Adipose tissue (tissue), 3 donors: ENCODE data around the gene FYTTD1. TPM values are rescaled to one million over a fixed set of nuclear protein-coding genes. Genes with fewer than 3 reads are reported as not detected.
"Not testable (repeated sequence)": the region's sequence is repeated elsewhere in the genome, so short reads cannot be mapped to it uniquely, and the experiment has no call there.

Experiments used
- H3K27ac ChIP-seq: one replicate; pipeline ENCODE4 v1.5.1; 2013; ENCODE audit warnings: low read depth, low read length
- WGBS, 3 donors: extraction: QIAGEN DNeasy Blood & Tissue Kit; methylation state at CpG; one replicate each; pipeline ENCODE4 v1.1.7; 2013; 5-methylcytosine and 5-hydroxymethylcytosine counted together
- polyA plus RNA-seq, 3 donors: library from polyadenylated mRNA; stranded (reverse); fragments of 200-250 nt; gene quantifications; one replicate each; pipeline ENCODE4 v1.2.3, GENCODE V29; 2013
- donor health status: healthy with polysubstance abuse.
- donor health status: Bipolar disorder and iron deficiency.
- donor health status: healthy.

FYTTD1 gene, protein sequence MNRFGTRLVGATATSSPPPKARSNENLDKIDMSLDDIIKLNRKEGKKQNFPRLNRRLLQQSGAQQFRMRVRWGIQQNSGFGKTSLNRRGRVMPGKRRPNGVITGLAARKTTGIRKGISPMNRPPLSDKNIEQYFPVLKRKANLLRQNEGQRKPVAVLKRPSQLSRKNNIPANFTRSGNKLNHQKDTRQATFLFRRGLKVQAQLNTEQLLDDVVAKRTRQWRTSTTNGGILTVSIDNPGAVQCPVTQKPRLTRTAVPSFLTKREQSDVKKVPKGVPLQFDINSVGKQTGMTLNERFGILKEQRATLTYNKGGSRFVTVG
- 10 to 100 TPM; 14.0 to 31.7 (median 20.2) TPM for polyA plus RNA-seq

DNA sequence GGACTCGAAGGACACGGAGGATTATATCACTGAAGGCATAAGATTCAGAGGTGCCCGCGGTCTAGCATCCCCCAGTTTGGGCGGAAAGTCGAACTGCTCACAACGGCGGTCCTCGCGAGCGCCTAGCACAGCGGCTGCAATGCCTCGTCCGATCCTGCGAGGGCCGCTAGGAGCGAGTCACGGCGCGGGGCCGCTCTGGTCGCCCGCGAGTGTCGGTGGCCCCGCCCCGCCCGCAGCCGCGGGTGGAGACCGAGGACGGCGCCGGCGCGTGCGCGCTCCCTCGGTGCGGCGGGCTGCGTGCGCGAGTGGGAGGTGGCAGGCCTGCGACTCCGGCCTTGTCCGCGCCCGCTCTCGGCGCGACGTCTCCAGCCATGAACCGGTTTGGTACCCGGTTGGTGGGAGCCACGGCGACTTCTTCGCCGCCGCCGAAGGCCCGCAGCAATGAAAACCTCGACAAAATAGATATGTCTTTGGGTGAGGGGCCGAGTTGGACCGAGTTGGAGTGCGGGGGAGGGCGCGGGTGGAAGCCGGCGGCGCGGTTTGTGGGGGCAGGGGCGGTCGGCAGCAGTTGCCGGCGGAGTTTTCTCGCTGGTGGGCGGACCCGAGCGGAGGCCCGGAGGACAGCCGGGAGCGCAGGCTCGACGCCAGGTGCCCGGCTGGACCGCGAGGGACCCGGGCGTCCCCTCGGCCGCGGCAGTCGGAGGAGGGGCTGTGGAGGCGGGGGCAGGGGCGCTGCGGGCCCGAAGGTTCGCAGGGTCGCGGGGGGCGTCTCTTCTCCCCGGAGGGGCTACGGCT, at the start of gene FYTTD1:
TSS of gene FYTTD1 (plus strand) at position 283 of the 795 bp plus-strand sequence. CDS start at position 372, 89 bp downstream.
- 0% methylated on average over 81 to 103 of the region's 104 CpGs for WGBS, 3 donors
- H3K27ac ChIP-seq: peak within 1 kb of the TSS; percentile 93

DNA sequence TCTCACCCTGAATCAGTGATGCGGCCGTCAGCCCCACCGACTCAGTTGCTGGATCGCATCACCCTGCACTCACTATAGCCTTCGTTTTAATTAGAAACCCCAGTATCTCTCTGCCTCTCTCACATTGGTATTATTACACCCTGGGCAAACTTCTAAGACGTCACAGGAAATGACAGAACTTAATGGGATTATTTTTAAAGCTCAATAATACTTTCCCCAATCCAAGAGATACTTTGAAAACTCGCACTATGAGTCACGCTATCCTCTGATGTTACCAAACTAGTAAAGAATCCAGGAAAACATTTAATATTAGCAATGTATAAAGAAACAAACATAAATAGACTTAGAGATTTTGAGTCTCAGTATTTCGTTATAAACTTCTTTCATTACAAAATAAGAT, 49.6 kb upstream of the FYTTD1 start:
- H3K27ac ChIP-seq: no peak overlapping the region
- 93 to 95% (median 94%) methylated on average over 9 of the region's 9 CpGs for WGBS, 3 donors

DNA sequence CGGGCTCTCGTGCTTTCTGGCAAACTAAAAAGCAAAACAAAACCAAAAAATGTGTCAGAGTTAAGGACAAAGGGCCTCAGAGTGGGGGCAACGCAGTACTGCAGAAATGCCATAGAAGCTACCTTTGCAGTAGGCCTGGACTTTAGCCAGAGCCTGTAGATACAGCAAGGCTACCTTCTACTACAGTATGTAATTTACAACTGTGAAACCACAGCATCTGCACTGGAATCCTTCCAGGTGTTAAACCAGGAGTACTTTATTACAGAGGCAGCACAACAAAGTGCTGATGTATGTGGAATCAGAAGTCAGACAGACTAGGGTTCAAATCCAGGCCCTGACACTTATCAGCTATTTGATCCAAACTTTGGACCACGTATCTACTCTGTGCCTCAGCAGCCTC, 47.8 kb upstream of the FYTTD1 start:
- WGBS, 3 donors: 95 to 98% (median 97%) methylated on average over 4 of the region's 4 CpGs

DNA sequence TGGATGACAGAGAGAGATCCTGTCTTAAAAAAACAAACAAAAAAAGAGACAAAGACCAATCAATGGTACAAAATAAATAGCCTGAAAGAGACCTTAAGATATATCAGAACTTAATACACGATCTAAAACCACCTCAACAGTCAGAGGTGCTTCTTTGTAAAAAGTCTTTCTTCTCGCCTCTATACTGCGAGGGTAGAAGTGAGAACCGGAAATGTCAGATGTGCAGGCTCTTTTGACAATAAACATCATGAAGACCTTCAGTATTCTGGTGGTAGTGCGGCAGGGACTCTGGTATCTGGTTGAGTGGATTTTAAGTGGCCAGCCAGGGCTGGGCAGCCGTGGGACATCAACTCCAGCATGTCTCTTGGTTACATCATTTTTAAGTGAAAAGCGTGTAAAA, 43.0 kb upstream of the FYTTD1 start:
- no peak overlapping the region for H3K27ac ChIP-seq
- WGBS, 3 donors: 95 to 96% (median 96%) methylated on average over 7 of the region's 7 CpGs

More for the DNA sequence above, 47.8 kb upstream of the FYTTD1 start:
- no peak overlapping the region for H3K27ac ChIP-seq

DNA sequence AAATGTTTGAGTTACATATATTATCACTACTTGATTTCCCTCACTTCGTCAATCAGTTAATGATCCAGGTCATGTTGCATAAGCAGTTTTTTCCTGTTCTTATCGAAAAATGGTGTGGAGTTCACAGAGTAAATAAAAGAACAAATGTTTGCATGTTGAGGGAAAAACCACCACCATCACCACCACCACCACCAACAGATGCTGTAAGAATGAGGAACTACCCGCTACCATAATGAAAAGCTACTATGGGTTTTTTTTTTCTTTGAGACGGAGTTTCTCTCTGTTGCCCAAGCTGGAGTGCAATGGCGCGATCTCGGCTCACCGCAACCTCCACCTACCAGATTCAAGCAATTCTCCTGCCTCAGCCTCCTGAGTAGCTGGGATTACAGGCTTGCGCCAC, 40.5 kb upstream of the FYTTD1 start:
- no peak overlapping the region for H3K27ac ChIP-seq
- WGBS, 3 donors: 75 to 85% (median 76%) methylated on average over 9 of the region's 9 CpGs

DNA sequence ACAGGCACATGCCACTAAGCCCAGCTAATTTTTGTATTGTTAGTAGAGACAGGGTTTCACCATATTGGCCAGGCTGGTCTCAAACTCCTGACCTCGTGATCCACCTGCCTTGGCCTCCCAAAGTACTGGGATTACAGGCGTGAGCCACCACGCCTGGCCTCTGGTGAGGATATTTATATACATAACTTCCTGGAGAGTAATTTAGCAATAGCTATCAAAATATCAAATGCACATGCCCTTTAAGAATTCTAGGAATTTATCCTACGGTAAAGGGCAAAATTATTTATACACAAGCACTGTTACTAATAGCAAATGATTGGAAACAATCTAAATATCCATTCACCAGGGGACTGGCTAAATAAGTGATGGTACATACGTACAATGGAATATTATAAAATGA, 38.7 kb upstream of the FYTTD1 start:
- 88 to 94% (median 94%) methylated on average over 5 of the region's 5 CpGs for WGBS, 3 donors
- not testable (repeated sequence) for H3K27ac ChIP-seq

DNA sequence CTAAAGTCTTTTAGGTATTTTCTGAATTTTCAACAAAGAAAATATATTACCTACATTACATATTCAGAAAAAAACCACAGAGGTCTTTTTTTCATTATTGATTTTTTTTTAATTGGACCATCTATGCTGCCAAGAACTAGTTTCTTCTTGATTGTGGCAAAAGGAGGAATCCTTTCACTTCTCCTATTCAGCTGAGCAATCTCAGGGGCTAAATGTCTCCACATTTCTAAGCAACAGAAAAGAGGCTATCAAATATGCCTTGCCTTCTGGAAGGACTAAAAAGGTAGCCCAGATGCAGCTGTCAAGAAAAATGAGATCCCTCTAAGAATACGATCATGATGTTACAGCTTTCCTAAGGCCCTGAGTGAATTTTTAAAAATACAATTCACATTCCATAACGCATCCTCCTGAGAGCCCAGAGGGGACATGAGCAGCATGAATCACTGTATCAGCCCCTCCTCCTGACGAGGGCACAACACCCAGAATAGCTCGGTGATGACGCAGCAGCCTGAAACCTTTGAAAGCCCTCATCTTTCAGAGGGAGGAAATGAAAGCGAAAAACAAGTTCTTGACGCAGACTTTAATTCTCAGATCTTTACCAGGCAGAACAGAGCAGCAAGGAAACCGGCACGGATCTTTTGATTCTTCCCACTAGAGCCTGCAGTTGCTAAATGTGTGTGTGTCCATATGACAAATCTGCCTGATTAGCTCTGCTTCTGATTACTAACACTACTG, 37.5 kb upstream of the FYTTD1 start:
- 2 to 44% (median 4%) methylated on average over 9 of the region's 9 CpGs for WGBS, 3 donors
- peak overlapping the region; percentile 92 for H3K27ac ChIP-seq

DNA sequence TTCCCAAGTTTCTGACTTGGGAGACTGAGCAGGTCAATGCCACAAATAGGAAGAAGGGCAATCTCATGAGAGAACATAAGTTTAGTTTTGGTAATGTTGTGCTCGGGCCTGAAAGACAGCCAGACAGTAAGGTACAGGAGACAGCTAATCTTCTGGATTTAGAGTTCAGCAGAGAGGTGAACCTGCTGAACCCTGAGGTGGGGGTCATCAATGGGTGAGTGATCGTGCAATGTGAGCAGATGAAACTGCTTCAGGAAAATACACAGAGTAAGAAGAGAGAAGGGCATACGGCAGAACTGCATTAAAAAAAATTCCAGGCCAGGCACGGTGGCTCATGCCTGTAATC, 36.2 kb upstream of the FYTTD1 start:
- 75 to 86% (median 84%) methylated on average over 4 of the region's 4 CpGs for WGBS, 3 donors
- no peak overlapping the region for H3K27ac ChIP-seq

DNA sequence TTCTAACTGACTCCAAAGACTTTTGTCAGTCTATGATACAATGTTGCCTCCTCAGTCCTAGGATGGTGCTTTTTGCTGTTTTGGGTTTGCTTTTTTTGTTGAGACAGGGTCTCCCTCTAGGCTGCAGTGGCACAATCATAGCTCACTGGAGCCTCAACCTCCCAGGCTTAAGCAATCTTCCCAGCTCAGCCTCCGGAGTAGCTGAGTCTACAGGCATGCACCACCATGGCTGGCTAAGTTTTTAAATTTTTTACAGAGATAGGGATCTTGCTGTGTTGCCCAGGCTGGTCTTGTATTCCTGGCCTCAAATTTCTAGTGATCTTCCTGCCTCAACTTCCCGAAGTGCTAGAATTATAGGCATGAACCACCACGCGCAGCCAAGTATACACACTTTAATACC, 35.4 kb upstream of the FYTTD1 start:
- WGBS, 3 donors: 94 to 98% (median 94%) methylated on average over 4 of the region's 4 CpGs
- H3K27ac ChIP-seq: no peak overlapping the region

DNA sequence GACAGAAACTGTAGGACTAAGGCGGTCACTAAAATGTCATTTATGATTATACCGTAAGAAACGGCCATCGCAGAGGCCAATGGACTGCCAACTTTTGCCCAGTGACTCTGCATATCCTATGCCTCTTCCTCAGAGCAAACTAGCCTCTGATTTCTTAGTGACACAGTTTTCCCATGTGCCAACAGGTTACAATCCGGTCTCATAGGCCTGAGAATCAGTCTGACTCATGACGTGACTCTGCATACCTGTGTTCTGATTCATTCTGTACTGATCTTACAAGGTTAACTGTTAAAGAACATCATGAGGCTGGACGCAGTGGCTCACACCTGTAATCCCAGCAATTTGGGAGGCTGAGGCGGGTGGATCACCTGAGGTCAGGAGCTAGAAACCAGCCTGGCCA, 30.8 kb upstream of the FYTTD1 start:
- H3K27ac ChIP-seq: no peak overlapping the region
- WGBS, 3 donors: 83 to 95% (median 95%) methylated on average over 8 of the region's 8 CpGs

DNA sequence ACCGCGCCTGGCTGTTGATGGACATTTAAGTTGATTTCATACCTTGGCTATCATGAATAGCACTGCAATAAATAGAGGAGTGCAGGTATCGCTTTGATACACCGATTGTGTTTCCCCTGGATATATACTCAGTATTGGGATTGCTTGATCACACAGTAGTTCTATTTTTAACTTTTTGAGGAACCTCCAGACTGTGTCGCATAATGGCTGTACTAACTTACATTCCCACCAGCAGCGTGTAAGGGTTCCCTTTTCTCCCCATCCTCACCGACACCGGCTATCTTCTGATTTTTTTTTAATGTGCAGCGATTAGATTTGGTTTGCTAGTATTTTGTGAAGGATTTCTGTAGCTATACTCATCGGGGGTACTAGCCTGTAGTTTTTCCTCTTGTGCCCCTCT, 29.0 kb upstream of the FYTTD1 start:
- 92 to 95% (median 93%) methylated on average over 10 of the region's 10 CpGs for WGBS, 3 donors
- H3K27ac ChIP-seq: no peak overlapping the region

DNA sequence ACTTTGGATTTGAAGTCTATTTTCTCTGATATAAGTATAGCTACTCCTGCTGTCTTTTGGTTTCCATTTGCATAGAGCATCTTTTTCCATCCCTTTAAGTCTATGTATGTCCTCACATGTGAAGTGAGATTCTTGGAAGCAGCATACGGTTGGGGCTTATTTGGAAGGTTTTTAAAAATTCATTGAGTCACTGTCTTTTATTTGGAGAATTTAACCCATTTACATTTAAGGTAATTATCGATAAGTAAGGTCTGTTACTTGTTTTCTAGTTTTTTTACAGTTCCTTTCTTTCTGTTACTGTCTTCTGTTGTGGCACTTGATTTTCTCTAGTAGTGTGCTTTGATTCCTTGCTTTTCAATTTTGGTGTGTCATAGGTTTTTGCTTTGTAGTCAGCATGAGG, 26.9 kb upstream of the FYTTD1 start:
- 97 to 99% (median 98%) methylated on average over 2 of the region's 2 CpGs for WGBS, 3 donors
- no peak overlapping the region for H3K27ac ChIP-seq

DNA sequence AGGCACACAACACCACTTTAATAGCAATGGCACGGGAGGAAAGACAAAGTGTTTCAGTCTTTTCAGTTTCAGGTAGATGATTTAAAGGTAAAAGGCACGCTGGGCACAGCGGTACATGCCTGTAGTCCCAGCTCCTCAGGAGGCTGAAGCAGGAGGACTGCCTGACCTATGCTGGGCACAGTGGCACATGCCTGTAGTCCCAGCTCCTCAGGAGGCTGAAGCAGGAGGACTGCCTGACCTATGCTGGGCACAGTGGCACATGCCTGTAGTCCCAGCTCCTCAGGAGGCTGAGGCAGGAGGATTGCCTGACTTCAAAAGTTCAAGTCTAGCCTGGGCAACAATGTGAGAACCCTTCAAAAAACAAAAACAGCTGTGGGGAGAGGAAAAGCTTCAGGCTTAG, 21.8 kb upstream of the FYTTD1 start:
- not testable (repeated sequence) for H3K27ac ChIP-seq
- 86 to 94% (median 92%) methylated on average over 3 of the region's 3 CpGs for WGBS, 3 donors

DNA sequence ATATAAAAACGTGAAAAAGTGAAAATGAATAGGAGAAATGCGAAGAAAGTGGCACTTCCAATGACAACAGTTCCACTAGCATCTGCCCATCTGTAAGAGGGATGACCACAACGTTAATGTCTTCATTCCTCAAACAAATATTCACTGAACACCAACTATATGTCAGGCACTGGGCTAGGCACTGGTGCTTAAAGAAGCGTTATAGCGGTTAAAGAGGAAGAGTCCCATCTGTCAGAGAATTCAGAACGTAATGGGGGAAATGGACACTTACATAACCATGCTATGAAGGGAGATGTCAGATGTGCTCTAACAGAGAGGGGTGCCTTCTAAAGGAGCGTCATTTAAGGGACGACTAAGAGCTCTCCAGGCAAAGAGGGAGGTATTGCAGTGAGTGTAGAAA, 21.2 kb upstream of the FYTTD1 start:
- H3K27ac ChIP-seq: no peak overlapping the region
- 59 to 84% (median 65%) methylated on average over 8 of the region's 8 CpGs for WGBS, 3 donors

DNA sequence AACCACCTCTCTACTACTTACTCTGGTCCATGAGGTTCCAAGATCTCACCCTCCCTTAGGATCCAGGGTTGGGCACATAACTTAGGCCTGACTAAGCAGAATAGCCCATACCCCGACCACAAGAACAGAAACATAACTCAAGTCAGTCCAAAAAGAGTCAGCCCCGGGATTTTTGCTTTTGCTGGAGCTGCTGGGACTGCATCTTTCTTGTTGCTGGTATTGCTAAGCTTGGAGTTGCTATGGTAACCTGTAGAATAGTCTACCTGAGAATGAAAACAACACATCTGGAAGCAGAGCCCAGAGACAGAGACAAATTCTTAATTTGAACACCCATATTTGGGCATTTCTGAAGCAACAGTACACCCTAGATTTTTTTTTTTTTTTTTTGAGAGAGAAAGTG, 19.5 kb upstream of the FYTTD1 start:
- H3K27ac ChIP-seq: no peak overlapping the region
- 53 to 79% (median 68%) methylated on average over 2 of the region's 2 CpGs for WGBS, 3 donors

DNA sequence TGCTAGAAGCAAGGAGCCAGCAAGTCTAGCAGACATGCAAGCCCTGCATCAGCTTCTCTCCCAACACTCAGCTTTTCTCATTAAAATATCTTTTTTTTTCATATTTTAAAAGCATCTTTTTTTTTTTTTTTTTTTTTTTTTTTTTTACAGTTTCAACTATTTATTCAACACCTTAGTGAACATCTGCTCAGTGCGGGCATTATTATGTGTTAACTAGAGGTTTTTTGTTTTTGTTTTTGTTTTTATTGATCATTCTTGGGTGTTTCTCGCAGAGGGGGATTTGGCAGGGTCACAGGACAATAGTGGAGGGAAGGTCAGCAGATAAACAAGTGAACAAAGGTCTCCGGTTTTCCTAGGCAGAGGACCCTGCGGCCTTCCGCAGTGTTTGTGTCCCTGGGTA, 18.9 kb upstream of the FYTTD1 start:
- H3K27ac ChIP-seq: not testable (repeated sequence)
- 93 to 97% (median 97%) methylated on average over 2 of the region's 5 CpGs for WGBS, 3 donors

DNA sequence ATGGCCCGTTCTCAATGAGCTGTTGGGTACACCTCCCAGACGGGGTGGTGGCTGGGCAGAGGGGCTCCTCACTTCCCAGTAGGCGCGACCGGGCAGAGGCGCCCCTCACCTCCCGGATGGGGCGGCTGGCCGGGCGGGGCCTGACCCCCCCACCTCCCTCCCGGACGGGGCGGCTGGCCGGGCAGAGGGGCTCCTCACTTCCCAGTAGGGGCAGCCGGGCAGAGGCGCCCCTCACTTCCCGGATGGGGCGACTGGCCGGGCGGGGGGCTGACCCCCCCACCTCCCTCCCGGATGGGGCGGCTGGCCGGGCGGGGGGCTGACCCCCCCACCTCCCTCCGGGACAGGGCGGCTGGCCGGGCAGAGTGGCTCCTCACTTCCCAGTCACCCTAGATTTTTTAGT, 18.2 kb upstream of the FYTTD1 start:
- WGBS, 3 donors: 92 to 95% (median 94%) methylated on average over 17 to 21 of the region's 27 CpGs
- not testable (repeated sequence) for H3K27ac ChIP-seq

DNA sequence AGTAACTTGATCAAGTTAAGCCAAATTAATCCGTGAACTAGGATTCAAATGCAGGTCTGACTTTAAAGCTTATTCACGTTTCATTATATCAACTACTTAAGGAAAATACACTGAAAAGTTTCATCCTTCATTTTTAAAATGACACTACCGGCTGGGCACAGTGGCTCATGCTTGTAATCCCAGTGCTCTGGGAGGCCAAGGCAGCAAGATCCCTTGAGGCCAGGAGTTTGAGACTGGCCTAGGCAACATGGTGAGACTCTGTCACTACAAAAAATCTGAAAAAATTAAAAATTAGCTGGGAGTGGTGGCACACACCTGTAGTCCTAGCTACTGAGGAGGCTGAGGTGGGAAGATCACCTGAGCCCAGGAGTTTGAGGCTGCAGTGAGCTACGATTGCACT, 16.6 kb upstream of the FYTTD1 start:
- WGBS, 3 donors: 91 to 96% (median 96%) methylated on average over 4 of the region's 4 CpGs

DNA sequence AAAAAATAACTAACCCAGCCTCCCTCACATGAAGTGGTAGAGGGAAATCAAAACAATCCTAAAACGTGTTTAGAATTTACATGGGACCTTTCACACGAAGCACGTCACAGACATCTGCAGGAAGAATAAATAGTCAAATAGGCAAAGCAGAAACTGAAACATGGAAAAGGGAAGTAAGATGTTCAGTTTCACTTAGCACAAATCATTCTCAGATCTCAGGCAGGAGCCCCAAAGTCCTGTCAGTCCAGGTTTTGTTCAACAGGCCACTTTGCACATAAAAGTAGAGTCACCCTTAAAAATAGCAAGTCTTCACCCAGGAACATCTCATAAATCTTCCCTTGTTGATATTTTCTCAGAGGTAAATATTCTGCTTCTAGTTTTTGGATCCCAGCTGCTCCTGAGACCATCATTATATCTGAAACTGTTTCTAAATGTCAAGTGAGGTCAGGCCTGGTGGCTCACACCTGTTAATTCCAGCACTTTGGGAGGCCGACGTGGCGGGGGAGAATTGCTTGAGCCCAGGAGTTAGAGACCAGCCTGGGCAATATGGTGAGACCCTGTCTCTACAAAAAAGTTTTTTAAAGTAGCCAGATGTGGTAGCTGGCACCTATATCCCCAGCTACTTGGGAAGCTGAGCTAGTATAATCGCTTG, 14.9 kb upstream of the FYTTD1 start:
- 74 to 89% (median 77%) methylated on average over 7 of the region's 7 CpGs for WGBS, 3 donors
- H3K27ac ChIP-seq: no peak overlapping the region

More for the DNA sequence above, 16.6 kb upstream of the FYTTD1 start:
- H3K27ac ChIP-seq: no peak overlapping the region
